CD4-positive, CD25-positive, alpha-beta regulatory T cell (primary cell): ENCODE measurements around the gene ORMDL1. TPM values are rescaled to one million over a fixed set of nuclear protein-coding genes. Genes with fewer than 3 reads are reported as not detected.
A peak's percentile ranks its signal among the peaks of the same experiment; 100 is the strongest.

ENCODE experiments used
- ATAC-seq, 2 donors: fragments of 150-1000 bp; cut with Tn5 transposase; one replicate each; pipeline ENCODE4 v1.10.0; 2021; ENCODE audit warnings: low read depth in 2 of 2, moderate number of reproducible peaks in 2 of 2, moderate library complexity in 1 of 2
- DNase-seq, 3 donors: peaks; one replicate each; pipeline versions ENCODE4 v3.0.0 to v3.0.0-alpha.2; 2012 to 2022; ENCODE audit warnings: mixed read lengths in 1 of 3
- H3K27ac ChIP-seq: one replicate; pipeline ENCODE4 v1.7.0; 2013; ENCODE audit warnings: mild to moderate bottlenecking, low read length; ENCODE audit not compliant: insufficient read depth, poor library complexity, severe bottlenecking
- H3K27me3 ChIP-seq: one replicate; pipeline ENCODE4 v1.7.0; 2013; ENCODE audit warnings: low read length; ENCODE audit not compliant: control insufficient read depth, insufficient read depth
- H3K36me3 ChIP-seq: one replicate; pipeline ENCODE4 v1.7.0; 2013; ENCODE audit warnings: mild to moderate bottlenecking, low read length, moderate library complexity; ENCODE audit not compliant: control insufficient read depth, insufficient read depth
- H3K4me1 ChIP-seq: 2 replicates; pipeline ENCODE4 v1.7.0; 2013; ENCODE audit warnings: mild to moderate bottlenecking, low read length; ENCODE audit not compliant: insufficient read depth, control insufficient read depth, poor library complexity, severe bottlenecking
- H3K4me3 ChIP-seq: one replicate; pipeline ENCODE4 v1.7.0; 2013; ENCODE audit warnings: low read depth, mild to moderate bottlenecking, low read length, moderate library complexity
- H3K9me3 ChIP-seq, 2 experiments: 1 replicate in 1 of 2; 2 replicates in 1 of 2; pipeline ENCODE4 v1.7.0; 2013; ENCODE audit warnings: low read length in 2 of 2, mild to moderate bottlenecking in 1 of 2, moderate library complexity in 1 of 2; ENCODE audit not compliant: control insufficient read depth in 2 of 2
- H3K27ac Mint-ChIP-seq, 3 donors: one replicate each; pipeline ENCODE4 v1.8.0; 2020 to 2022; ENCODE audit warnings: mild to moderate bottlenecking in 3 of 3, mixed read lengths in 3 of 3, moderate library complexity in 2 of 3
- H3K27me3 Mint-ChIP-seq: one replicate; pipeline ENCODE4 v1.8.0; 2022; ENCODE audit warnings: mild to moderate bottlenecking, mixed read lengths
- H3K36me3 Mint-ChIP-seq: one replicate; pipeline ENCODE4 v1.8.0; 2020; ENCODE audit warnings: mixed read lengths
- H3K4me1 Mint-ChIP-seq, 4 donors: one replicate each; pipeline ENCODE4 v1.8.0; 2020 to 2022; ENCODE audit warnings: mixed read lengths in 4 of 4, mild to moderate bottlenecking in 1 of 4
- H3K4me3 Mint-ChIP-seq, 4 donors: one replicate each; pipeline ENCODE4 v1.8.0; 2020 to 2022; ENCODE audit warnings: mild to moderate bottlenecking in 4 of 4, mixed read lengths in 4 of 4, moderate library complexity in 3 of 4
- H3K9me3 Mint-ChIP-seq, 7 donors: one replicate each; pipeline ENCODE4 v1.8.0; 2020 to 2022; ENCODE audit warnings: mixed read lengths in 7 of 7, mild to moderate bottlenecking in 3 of 7, moderate library complexity in 2 of 7
- polyA plus RNA-seq, 4 donors: library from polyadenylated mRNA; unstranded; fragments of 300-500 nt; fragmentation: Illumina TruSeq; gene quantifications; one replicate each; pipeline ENCODE4 v1.2.3, GENCODE V29; 2021
- total RNA-seq: library from RNA; stranded (reverse); gene quantifications from one replicate; pipeline ENCODE4 v1.2.3, GENCODE V29; 2022

ORMDL1 gene
- total and polyA plus RNA-seq, 5 donors from 2014 or later, result 81.4 to 141 (median 88.5) TPM

GRCh38 chr2:189818249-189819038, 34.3 kb upstream of the ORMDL1 start:
- peak overlapping the region in 1 of 4 donors; percentile 34 for H3K4me3 Mint-ChIP-seq
- no peaks in the 10 kb centered on the region for H3K4me1 ChIP-seq
- no peaks in the 10 kb centered on the region for H3K27me3 ChIP-seq
- DNase-seq (peak in 1 of 3 donors; percentile 2), ATAC-seq (no peak)
- H3K27ac Mint-ChIP-seq, result no peak overlapping the region
- no peak overlapping the region for H3K27ac ChIP-seq
- H3K27me3 Mint-ChIP-seq, result no peaks in the 10 kb centered on the region
- H3K9me3 ChIP-seq, result no peaks in the 10 kb centered on the region
- peaks cover 48% of the 10 kb centered on the region for H3K36me3 Mint-ChIP-seq
- peaks cover 2 to 11% (median 6%) of the 10 kb centered on the region in 4 donors for H3K4me1 Mint-ChIP-seq
- H3K4me3 ChIP-seq, result no peak overlapping the region
- peaks cover 0 to 3% (median 0%) of the 10 kb centered on the region in 7 donors for H3K9me3 Mint-ChIP-seq
- peaks cover 3% of the 10 kb centered on the region for H3K36me3 ChIP-seq

- Mint-ChIP-seq H3K4me3 (no peak overlapping the region), H3K36me3 (peaks cover 15% of the 10 kb centered on the region), H3K4me1 (peaks cover 0 to 15% (median 9%) of the 10 kb centered on the region in 4 donors), H3K27ac (no peak overlapping the region), H3K9me3 (no peaks in the 10 kb centered on the region), H3K27me3 (no peaks in the 10 kb centered on the region)
- H3K27ac ChIP-seq, result no peak overlapping the region
- no peak overlapping the region for H3K4me3 ChIP-seq
- no peaks in the 10 kb centered on the region for H3K27me3 ChIP-seq
- DNase-seq (no peak), ATAC-seq (no peak)
- H3K36me3 ChIP-seq, result peaks cover 9% of the 10 kb centered on the region
- H3K9me3 ChIP-seq, result no peaks in the 10 kb centered on the region
- no peaks in the 10 kb centered on the region for H3K4me1 ChIP-seq
Measured at GRCh38 chr2:189803431-189803830, 19.3 kb upstream of the ORMDL1 start.

- Mint-ChIP-seq H3K36me3 (peaks cover 22% of the 10 kb centered on the region), H3K4me3 (no peak overlapping the region), H3K27ac (no peak overlapping the region), H3K27me3 (no peaks in the 10 kb centered on the region), H3K9me3 (no peaks in the 10 kb centered on the region), H3K4me1 (peaks cover 0 to 16% (median 12%) of the 10 kb centered on the region in 4 donors)
- Histone ChIP-seq H3K4me3 (no peak overlapping the region), H3K27ac (no peak overlapping the region), H3K4me1 (no peaks in the 10 kb centered on the region), H3K36me3 (peaks cover 13% of the 10 kb centered on the region), H3K27me3 (no peaks in the 10 kb centered on the region), H3K9me3 (no peaks in the 10 kb centered on the region)
- DNase-seq, result no peak
- no peak for ATAC-seq
Measured at GRCh38 chr2:189802396-189802912, 18.3 kb upstream of the ORMDL1 start.

- H3K4me3 Mint-ChIP-seq, result no peak overlapping the region
- no peaks in the 10 kb centered on the region for H3K27me3 Mint-ChIP-seq
- Histone ChIP-seq H3K27me3 (no peaks in the 10 kb centered on the region), H3K4me1 (no peaks in the 10 kb centered on the region), H3K36me3 (peaks cover 27% of the 10 kb centered on the region), H3K9me3 (no peaks in the 10 kb centered on the region), H3K27ac (no peak overlapping the region), H3K4me3 (no peak overlapping the region)
- H3K27ac Mint-ChIP-seq, result peak overlapping the region in 2 of 3 donors; percentile 11 to 47
- H3K9me3 Mint-ChIP-seq, result peaks cover 0 to 1% (median 0%) of the 10 kb centered on the region in 7 donors
- DNase-seq (no peak), ATAC-seq (no peak)
- peaks cover 34% of the 10 kb centered on the region for H3K36me3 Mint-ChIP-seq
- H3K4me1 Mint-ChIP-seq, result peaks cover 0 to 21% (median 11%) of the 10 kb centered on the region in 4 donors
Measured at GRCh38 chr2:189799531-189799930, 15.4 kb upstream of the ORMDL1 start.

GRCh38 chr2:189799030-189799331, 14.8 kb upstream of the ORMDL1 start:
- H3K4me1 ChIP-seq, result no peaks in the 10 kb centered on the region
- H3K27me3 ChIP-seq, result no peaks in the 10 kb centered on the region
- peaks cover 37% of the 10 kb centered on the region for H3K36me3 Mint-ChIP-seq
- H3K4me1 Mint-ChIP-seq, result peaks cover 0 to 26% (median 11%) of the 10 kb centered on the region in 4 donors
- ATAC-seq, result no peak
- no peak for DNase-seq
- H3K27me3 Mint-ChIP-seq, result no peaks in the 10 kb centered on the region
- no peak overlapping the region for H3K4me3 ChIP-seq
- peaks cover 30% of the 10 kb centered on the region for H3K36me3 ChIP-seq
- peaks cover 0 to 1% (median 0%) of the 10 kb centered on the region in 7 donors for H3K9me3 Mint-ChIP-seq
- peak overlapping the region in 1 of 3 donors; percentile 47 for H3K27ac Mint-ChIP-seq
- H3K27ac ChIP-seq, result no peak overlapping the region
- no peak overlapping the region for H3K4me3 Mint-ChIP-seq
- no peaks in the 10 kb centered on the region for H3K9me3 ChIP-seq

GRCh38 chr2:189798312-189799029, 14.3 kb upstream of the ORMDL1 start:
- ATAC-seq (peak in 1 of 2 donors; percentile 50), DNase-seq (peak in 1 of 3 donors; percentile 53)
- H3K36me3 ChIP-seq, result peaks cover 34% of the 10 kb centered on the region
- no peaks in the 10 kb centered on the region for H3K4me1 ChIP-seq
- H3K27ac ChIP-seq, result no peak overlapping the region
- H3K9me3 ChIP-seq, result no peaks in the 10 kb centered on the region
- Mint-ChIP-seq H3K36me3 (peaks cover 38% of the 10 kb centered on the region), H3K27me3 (no peaks in the 10 kb centered on the region), H3K4me3 (no peak overlapping the region), H3K4me1 (peaks cover 0 to 26% (median 11%) of the 10 kb centered on the region in 4 donors), H3K9me3 (peaks cover 0 to 1% (median 0%) of the 10 kb centered on the region in 7 donors), H3K27ac (peak overlapping the region in 1 of 3 donors; percentile 47)
- no peak overlapping the region for H3K4me3 ChIP-seq
- H3K27me3 ChIP-seq, result no peaks in the 10 kb centered on the region

GRCh38 chr2:189797902-189798301, 13.8 kb upstream of the ORMDL1 start:
- Histone ChIP-seq H3K36me3 (peaks cover 38% of the 10 kb centered on the region), H3K27ac (no peak overlapping the region), H3K9me3 (no peaks in the 10 kb centered on the region), H3K27me3 (no peaks in the 10 kb centered on the region), H3K4me3 (no peak overlapping the region), H3K4me1 (no peaks in the 10 kb centered on the region)
- peaks cover 0 to 26% (median 11%) of the 10 kb centered on the region in 4 donors for H3K4me1 Mint-ChIP-seq
- H3K9me3 Mint-ChIP-seq, result peaks cover 0 to 1% (median 0%) of the 10 kb centered on the region in 7 donors
- no peaks in the 10 kb centered on the region for H3K27me3 Mint-ChIP-seq
- H3K27ac Mint-ChIP-seq, result no peak overlapping the region
- H3K36me3 Mint-ChIP-seq, result peaks cover 43% of the 10 kb centered on the region
- ATAC-seq, result no peak
- no peak overlapping the region for H3K4me3 Mint-ChIP-seq
- no peak for DNase-seq
